Endodermal cell (in vitro differentiated cells): ENCODE data around the gene KLK12. TPM values are rescaled to one million over a fixed set of nuclear protein-coding genes. Genes with fewer than 3 reads are reported as not detected.

ENCODE experiments used
- DNase-seq: peaks from one replicate; pipeline ENCODE4 v3.0.0-alpha.2; 2017
- H3K27ac ChIP-seq: 2 replicates; pipeline ENCODE4 v1.5.1; 2013; ENCODE audit warnings: mild to moderate bottlenecking, low read depth, low read length, moderate library complexity
- H3K27me3 ChIP-seq: 2 replicates; pipeline ENCODE4 v1.6.1; 2013; ENCODE audit warnings: mild to moderate bottlenecking, low read length, moderate library complexity; ENCODE audit not compliant: insufficient read depth, control insufficient read depth, poor library complexity, severe bottlenecking
- H3K36me3 ChIP-seq: 2 replicates; pipeline ENCODE4 v1.7.0; 2013; ENCODE audit warnings: mild to moderate bottlenecking, low read length, moderate library complexity; ENCODE audit not compliant: control insufficient read depth, insufficient read depth
- H3K4me1 ChIP-seq: one replicate; pipeline ENCODE4 v1.7.0; 2013; ENCODE audit warnings: low read length; ENCODE audit not compliant: control insufficient read depth, insufficient read depth
- H3K4me3 ChIP-seq: 2 replicates; pipeline ENCODE4 v1.5.1; 2013; ENCODE audit warnings: mild to moderate bottlenecking, low read length, moderate library complexity
- H3K9ac ChIP-seq: 2 replicates; pipeline ENCODE4 v1.6.1; 2013; ENCODE audit warnings: mild to moderate bottlenecking, low read length, moderate library complexity; ENCODE audit not compliant: poor library complexity, severe bottlenecking; ENCODE audit errors: extremely low read depth
- H3K9me3 ChIP-seq: 2 replicates; pipeline ENCODE4 v1.6.1; 2013; ENCODE audit warnings: mild to moderate bottlenecking, low read length, moderate library complexity; ENCODE audit not compliant: control insufficient read depth
- H3K27ac Mint-ChIP-seq: 2 replicates; pipeline ENCODE4 v1.8.0; 2020; ENCODE audit warnings: mixed read lengths
- H3K27me3 Mint-ChIP-seq: 2 replicates; pipeline ENCODE4 v1.8.0; 2021; ENCODE audit warnings: mild to moderate bottlenecking, mixed read lengths; ENCODE audit not compliant: insufficient read depth
- H3K36me3 Mint-ChIP-seq: 2 replicates; pipeline ENCODE4 v1.8.0; 2020; ENCODE audit warnings: low read depth, mixed read lengths
- H3K4me1 Mint-ChIP-seq: 2 replicates; pipeline ENCODE4 v1.8.0; 2020; ENCODE audit warnings: mixed read lengths
- H3K4me3 Mint-ChIP-seq: 2 replicates; pipeline ENCODE4 v1.8.0; 2020; ENCODE audit warnings: mild to moderate bottlenecking, moderate library complexity, mixed read lengths
- H3K9me3 Mint-ChIP-seq: 2 replicates; pipeline ENCODE4 v1.8.0; 2020; ENCODE audit warnings: mild to moderate bottlenecking, mixed read lengths
- CTCF ChIP-seq: fragments of 200-600 bp; sonication (generic); conservative IDR thresholded peaks from 2 replicates; pipeline ENCODE4 v1.5.0; 2021; ENCODE audit warnings: antibody characterized with exemption, mild to moderate bottlenecking
- WGBS, 2 experiments: methylation state at CpG; one replicate each; pipeline versions ENCODE4 v1.1.5 to v1.1.7; 2013; ENCODE audit warnings: missing lambda C conversion rate in 2 of 2, mixed read lengths in 1 of 2; ENCODE audit not compliant: insufficient coverage in 1 of 2, insufficient read length in 1 of 2; 5-methylcytosine and 5-hydroxymethylcytosine counted together
- total RNA-seq, 2 donors: library from RNA; stranded (reverse); fragmentation: NEBNext Ultra II Directional in 1 of 2; extraction: Animal tissue kit (Norgen Biotek cat#: 25700) in 1 of 2; gene quantifications; 2 replicates in 1 of 2; 3 replicates in 1 of 2; pipeline ENCODE4 v1.2.1, GENCODE V29; 2021

KLK12 gene
- total RNA-seq, 2 donors from 2014 or later, result not detected

DNA sequence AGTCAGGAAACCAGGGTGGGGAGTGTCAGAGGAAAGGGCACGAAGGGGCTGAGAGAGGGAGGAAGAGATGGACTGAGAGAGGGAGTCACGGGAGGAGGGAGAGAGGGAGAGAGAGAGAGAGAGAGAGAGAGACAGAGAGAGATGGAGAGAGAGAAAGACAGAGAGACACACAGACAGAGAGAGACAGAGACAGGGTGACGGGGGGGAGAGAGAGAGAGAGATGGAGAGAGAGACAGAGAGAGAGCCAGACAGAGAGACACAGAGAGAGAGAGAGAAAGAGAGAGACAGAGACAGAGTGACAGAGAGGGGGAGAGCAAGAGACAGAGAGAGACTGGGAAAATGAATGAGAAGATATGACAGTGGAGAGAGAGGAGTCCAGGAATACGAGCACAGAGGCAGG, 48.4 kb upstream of the KLK12 start:
- peaks cover 20% of the 10 kb centered on the region for H3K27me3 Mint-ChIP-seq
- Histone ChIP-seq H3K27me3 (no peaks in the 10 kb centered on the region), H3K27ac (no peak overlapping the region), H3K9ac (no peak overlapping the region), H3K4me1 (no peaks in the 10 kb centered on the region), H3K9me3 (no peaks in the 10 kb centered on the region), H3K36me3 (no peaks in the 10 kb centered on the region), H3K4me3 (no peak overlapping the region)
- H3K36me3 Mint-ChIP-seq, result no peaks in the 10 kb centered on the region
- no peaks in the 10 kb centered on the region for H3K9me3 Mint-ChIP-seq
- H3K27ac Mint-ChIP-seq, result no peak overlapping the region
- H3K4me1 Mint-ChIP-seq, result no peaks in the 10 kb centered on the region
- 83 to 84% methylated on average over 4 of the region's 4 CpGs for WGBS, 2 experiments
- H3K4me3 Mint-ChIP-seq, result no peak overlapping the region
- DNase-seq, result no peak
- TF ChIP-seq CTCF, result no peak

DNA sequence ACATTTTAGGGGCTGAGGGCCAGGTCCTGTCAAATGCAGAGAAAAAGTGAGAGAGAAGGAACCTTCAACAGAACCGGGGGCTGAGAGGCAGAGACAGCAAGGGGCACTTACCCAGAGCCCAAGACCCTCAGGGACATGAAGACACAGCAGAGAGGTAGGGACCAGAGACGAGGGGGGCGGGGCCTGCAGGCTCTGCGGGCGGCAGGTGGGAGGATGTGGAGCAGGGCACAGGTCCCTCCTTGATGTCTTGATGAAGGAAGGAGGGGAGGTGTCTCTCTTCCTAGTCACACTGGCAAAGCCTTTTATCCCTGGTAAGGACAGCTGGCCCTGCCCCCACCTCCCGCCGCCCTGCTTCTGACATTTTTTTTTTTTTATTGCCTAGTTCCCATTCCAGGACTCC, 47.8 kb upstream of the KLK12 start, which contains the start of gene KLK14:
KLK14 (minus strand) TSS at position 277 of the 400 bp plus-strand sequence; CDS start at position 4, 273 bp downstream.
- Mint-ChIP-seq H3K36me3 (no peaks in the 10 kb centered on the region), H3K27ac (no peak within 1 kb of the TSS), H3K9me3 (no peaks in the 10 kb centered on the region), H3K27me3 (peaks cover 20% of the 10 kb centered on the region), H3K4me1 (no peaks in the 10 kb centered on the region), H3K4me3 (no peak within 1 kb of the TSS)
- TF ChIP-seq CTCF, result no peak
- no peaks in the 10 kb centered on the region for H3K9me3 ChIP-seq
- no peak within 1 kb of the TSS for H3K9ac ChIP-seq
- no peaks in the 10 kb centered on the region for H3K36me3 ChIP-seq
- H3K27me3 ChIP-seq, result no peaks in the 10 kb centered on the region
- DNase-seq, result no peak
- H3K4me1 ChIP-seq, result no peaks in the 10 kb centered on the region
- H3K27ac ChIP-seq, result no peak within 1 kb of the TSS
- WGBS, 2 experiments, result 69 to 71% methylated on average over 1 to 7 of the region's 7 CpGs
- H3K4me3 ChIP-seq, result no peak within 1 kb of the TSS

GRCh38 chr19:51081476-51081875, 46.7 kb upstream of the KLK12 start:
- Mint-ChIP-seq H3K27ac (no peak overlapping the region), H3K9me3 (no peaks in the 10 kb centered on the region), H3K4me1 (no peaks in the 10 kb centered on the region), H3K4me3 (no peak overlapping the region), H3K27me3 (peaks cover 20% of the 10 kb centered on the region), H3K36me3 (no peaks in the 10 kb centered on the region)
- no peak overlapping the region for H3K4me3 ChIP-seq
- no peak overlapping the region for H3K27ac ChIP-seq
- no peak for TF ChIP-seq CTCF
- WGBS, 2 experiments, result 92% methylated on average over 9 to 14 of the region's 14 CpGs
- no peaks in the 10 kb centered on the region for H3K4me1 ChIP-seq
- no peak for DNase-seq
- H3K27me3 ChIP-seq, result no peaks in the 10 kb centered on the region
- no peaks in the 10 kb centered on the region for H3K9me3 ChIP-seq
- no peaks in the 10 kb centered on the region for H3K36me3 ChIP-seq
- H3K9ac ChIP-seq, result no peak overlapping the region
